ENCODE results near the gene TBRG1. TPM values are rescaled to one million over a fixed set of nuclear protein-coding genes. Genes with fewer than 3 reads are reported as not detected.

The TBRG1 gene
- total and polyA plus RNA-seq, 2 of the 8 experiments (the other 6 are each of a cell fraction or from before 2014, with no cell fraction given): 16.3 to 26.7 TPM

DNA sequence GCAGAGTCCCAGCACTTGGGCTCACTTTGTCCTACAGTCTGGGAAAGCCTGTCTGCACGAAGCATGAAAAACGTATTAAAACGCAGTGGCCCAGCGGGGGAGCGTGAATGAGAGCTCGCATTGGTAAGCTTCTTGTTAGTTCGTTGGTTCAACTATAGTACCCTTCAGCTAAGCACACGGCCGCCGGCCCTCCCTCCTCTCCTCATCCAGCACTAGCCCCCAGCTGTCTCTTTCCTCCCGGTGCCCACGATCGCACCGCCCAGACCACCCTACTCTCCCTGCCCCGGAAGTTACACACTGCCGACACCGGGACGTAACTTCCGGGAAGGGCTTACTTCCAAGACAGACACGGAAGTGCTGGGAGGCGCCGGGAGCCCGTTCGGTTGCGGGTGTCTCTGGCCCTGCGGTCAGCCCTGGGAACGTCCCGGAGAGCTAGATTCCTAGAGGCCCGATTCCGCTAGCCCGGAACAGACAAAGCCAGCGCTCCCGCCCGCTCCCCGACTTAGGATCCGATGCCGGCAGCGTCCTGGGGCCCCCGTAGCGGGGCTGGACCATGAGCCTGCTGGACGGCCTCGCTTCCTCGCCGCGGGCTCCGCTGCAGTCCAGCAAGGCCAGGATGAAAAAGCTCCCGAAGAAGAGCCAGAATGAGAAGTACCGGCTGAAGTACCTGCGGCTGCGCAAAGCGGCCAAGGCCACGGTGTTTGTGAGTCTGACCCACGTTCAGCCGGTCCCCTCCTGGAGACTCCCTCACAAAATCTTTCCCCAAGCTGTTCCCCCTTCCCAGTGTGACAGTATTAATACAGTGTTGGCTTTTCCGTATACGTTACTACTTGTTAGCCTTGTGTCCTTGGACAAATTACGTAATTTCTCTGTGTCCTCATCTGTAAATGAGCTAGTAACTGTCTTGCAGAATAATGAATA is at the start of gene TBRG1 (continued):
- TF ChIP-seq RNF2 (IDR thresholded peaks at IDR 0.05; ENCODE audit: borderline replicate concordance, low read depth, low read length, missing control alignments, poor library complexity, severe bottlenecking) (no peak), TAF7 (optimal IDR thresholded peaks at IDR 0.05; ENCODE audit: borderline replicate concordance, low read depth, low read length) (peak; percentile 80), SUZ12 (IDR thresholded peaks at IDR 0.05; ENCODE audit: low read length) (no peak), BACH1 (IDR thresholded peaks at IDR 0.05; ENCODE audit: low read length) (no peak), SRF (IDR thresholded peaks at IDR 0.05; ENCODE audit: low read depth, low read length) (no peak), ZNF274 (IDR thresholded peaks at IDR 0.05; ENCODE audit: borderline replicate concordance, extremely low read depth, low read length) (no peak), TCF12 (IDR thresholded peaks at IDR 0.05; ENCODE audit: low read depth, low read length) (no peak), CHD2 (IDR thresholded peaks at IDR 0.05; ENCODE audit: low read length) (no peak), CHD1 (IDR thresholded peaks at IDR 0.05; ENCODE audit: low read depth, low read length) (no peak), FOSL1 (IDR thresholded peaks at IDR 0.05; ENCODE audit: insufficient read depth, low read depth, low read length) (no peak), USF2 (IDR thresholded peaks at IDR 0.05; ENCODE audit: low read length) (no peak), JUND (IDR thresholded peaks at IDR 0.05; ENCODE audit: low read length) (no peak), ATF3 (IDR thresholded peaks at IDR 0.05; ENCODE audit: insufficient read depth, low read depth, low read length) (no peak), TBP (IDR thresholded peaks at IDR 0.05; ENCODE audit: low read depth, low read length) (peak; percentile 86), POLR2AphosphoS5 (IDR thresholded peaks at IDR 0.05; ENCODE audit: low read depth, low read length) (peak; percentile 86), MAFK (IDR thresholded peaks at IDR 0.05; ENCODE audit: low read depth, low read length) (no peak)

All from H1 (cell line).